Fibroblast of skin of back (primary cell): Measurements from ENCODE around the gene TMEM97.
A peak's percentile ranks its signal among the peaks of the same experiment; 100 is the strongest.
"Not testable (repeated sequence)": the region's sequence is repeated elsewhere in the genome, so short reads cannot be mapped to it uniquely, and the experiment has no call there.

Source experiments
- DNase-seq: peaks from one replicate; pipeline ENCODE4 v3.0.0-alpha.2; 2013

TMEM97 gene

DNA sequence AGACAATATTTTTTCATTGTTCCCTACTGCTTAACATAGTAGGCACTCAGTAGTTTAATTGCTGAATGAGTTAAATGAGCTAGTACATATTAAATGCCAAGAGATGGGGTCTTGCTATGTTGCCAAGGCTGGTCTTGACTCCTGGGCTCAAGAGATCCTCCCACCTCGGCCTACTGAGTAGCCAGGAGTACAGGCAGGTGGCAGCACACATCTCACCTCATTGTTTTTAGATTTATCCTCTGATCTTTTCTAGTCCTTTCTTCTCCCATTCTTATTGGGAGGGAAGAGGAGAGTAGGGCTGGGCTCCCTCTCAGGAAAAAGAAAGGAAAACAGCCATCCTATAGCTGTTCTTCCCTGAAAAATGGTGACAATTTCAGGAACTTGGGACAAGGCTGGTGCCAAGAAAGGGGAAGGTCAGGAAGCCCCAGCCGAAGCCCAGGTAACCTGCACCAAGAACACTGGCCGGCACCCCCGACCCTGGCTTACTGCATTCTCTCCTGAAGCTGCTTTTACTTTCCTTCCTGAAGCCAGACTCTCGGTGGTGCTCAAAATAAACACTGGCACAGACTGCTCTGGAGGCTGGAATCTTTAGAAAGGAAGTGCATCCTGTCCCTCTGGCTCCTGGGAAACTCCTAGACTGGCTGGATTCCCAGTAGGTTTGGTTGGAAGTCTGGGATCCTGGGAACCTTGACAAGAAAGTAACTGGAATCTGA lies 19.2 kb downstream of the TMEM97 start:
- DNase-seq = peak; percentile 79

DNA sequence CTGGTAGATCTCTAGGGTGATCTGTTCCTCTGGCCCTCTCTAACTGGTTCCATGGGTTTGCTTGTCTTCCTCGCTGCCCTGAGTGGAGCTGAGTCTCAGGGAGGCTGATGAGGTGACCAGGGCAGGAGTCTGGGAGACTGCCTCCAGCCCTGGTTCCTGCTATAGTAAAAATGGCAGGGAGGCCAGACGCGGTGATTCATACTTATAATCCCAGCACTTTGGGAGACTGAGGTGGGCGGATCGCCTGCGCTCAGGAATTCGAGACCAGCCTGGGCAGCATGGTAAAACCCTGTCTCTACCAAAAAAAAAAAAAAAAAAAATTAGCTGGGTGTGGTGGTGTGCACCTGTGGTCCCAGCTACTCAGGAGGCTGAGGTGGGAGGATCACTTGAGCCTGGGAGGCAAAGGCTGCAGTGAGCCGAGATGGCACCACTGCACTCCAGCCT lies 19.8 kb downstream of the TMEM97 start:
- not testable (repeated sequence) for DNase-seq

GRCh38 chr17:28339431-28339830 lies 20.4 kb downstream of the TMEM97 start:
- DNase-seq = no peak

- no peak for DNase-seq
Observed at GRCh38 chr17:28340374-28340773, 21.4 kb downstream of the TMEM97 start.

DNA sequence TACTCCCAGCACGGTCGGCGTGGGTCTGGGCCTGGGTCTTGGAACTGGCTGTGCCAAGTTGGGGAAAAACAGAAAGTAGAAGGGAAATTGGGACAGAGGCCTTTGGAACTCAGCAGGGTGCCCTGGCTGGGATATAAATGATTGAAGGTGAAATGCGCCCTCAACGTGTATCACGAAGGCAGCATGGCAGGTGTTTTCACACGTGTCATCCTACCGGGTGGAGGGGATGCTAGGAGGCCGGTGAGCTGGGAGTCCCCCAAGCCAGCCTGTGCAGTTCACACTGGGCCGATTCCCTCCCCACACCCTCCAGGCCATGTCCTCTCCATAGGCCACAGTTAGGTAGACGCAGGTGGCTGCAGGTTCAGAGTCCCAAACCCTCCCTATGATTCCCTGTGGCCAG lies 22.5 kb downstream of the TMEM97 start:
- no peak for DNase-seq

DNA sequence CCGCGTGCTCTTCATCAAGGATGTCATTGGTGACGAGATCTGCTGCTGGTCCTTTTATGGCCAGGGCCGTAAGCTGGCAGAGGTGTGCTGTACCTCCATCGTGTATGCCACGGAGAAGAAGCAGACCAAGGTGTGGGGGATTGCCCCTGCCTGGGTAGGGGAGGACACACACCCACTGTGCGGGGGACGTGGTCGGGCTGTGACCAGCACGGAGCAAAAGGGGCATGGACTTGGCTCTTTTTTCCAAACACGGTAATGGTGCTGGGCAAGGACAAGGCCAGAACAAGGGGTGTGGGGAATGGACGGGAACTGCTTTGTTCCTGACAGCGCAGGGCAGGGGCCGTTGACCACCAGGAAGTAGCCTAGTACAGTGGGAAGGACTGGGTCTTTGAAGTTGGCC lies 23.3 kb downstream of the TMEM97 start:
- no peak for DNase-seq

DNA sequence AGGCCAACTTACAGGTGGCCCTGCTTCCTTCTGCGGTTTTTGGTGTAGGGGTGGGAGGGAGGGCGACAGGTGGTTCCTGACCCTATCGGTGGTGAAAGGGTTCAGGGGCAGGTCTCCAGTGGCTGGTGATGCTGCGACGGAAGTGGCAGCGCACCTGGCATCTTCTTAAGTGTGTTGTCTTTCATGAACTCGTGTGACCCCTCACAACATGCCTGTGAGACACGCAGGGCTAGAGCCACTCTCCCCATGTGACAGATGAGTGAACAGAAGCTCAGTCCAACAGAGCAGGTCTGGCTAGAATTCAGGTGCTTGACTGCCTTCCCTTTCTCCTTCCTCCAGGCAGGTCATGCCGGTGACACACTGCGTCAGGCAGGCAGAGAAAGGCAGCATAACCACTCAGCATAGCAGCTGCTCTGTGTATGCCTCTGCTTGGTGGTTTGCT lies 24.5 kb downstream of the TMEM97 start:
- DNase-seq = no peak

GRCh38 chr17:28344011-28344410 lies 25.0 kb downstream of the TMEM97 start:
- no peak for DNase-seq

GRCh38 chr17:28344435-28344901 lies 25.5 kb downstream of the TMEM97 start:
- no peak for DNase-seq

GRCh38 chr17:28345419-28346198 lies 26.6 kb downstream of the TMEM97 start:
- peak; percentile 19 for DNase-seq

GRCh38 chr17:28346199-28346580 lies 27.2 kb downstream of the TMEM97 start:
- DNase-seq = no peak

DNA sequence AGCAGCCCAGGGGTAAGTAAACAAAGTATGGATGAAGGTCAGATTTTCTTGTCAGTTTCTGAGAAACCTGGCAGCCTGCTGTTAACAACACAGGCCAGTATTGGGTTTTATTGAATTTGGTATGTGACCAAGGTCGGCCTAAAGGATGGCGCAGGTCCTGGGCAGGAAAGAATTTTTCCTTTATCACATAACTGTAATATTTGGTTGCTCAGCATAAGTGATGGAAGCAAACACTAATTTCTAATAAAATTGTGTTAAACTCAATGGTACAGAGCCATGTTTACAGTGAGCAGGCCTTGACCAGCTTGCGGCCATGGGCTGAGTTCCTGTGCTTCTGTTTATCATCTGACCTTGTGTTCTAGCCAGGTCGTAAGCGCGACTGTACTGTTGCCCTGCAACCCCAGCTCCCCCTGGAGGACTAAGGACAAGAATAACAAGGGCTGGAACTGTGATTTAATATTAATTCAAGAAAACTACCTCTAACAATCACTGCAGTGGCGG lies 27.8 kb downstream of the TMEM97 start:
- no peak for DNase-seq

GRCh38 chr17:28347261-28347891 lies 28.4 kb downstream of the TMEM97 start:
- peak; percentile 91 for DNase-seq

DNA sequence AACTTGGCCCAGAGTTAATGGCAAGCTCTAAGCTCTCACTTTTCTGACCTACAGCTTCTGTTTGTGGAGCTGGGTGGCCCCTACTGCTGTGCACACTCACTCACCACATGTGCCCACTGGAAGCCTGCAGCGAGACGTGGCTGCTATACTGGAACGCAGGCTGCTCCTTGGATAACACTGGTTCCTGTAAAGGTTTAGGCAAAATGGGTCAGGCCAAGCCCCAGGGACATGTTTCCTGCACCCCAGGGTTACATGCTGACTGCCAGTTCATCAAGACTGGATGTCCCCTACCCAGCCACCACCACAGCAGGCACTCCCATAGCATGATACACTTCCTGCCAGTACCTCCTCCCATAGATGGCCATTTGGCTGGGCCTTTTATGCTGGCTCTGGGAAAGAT lies 30.0 kb downstream of the TMEM97 start:
- no peak for DNase-seq

DNA sequence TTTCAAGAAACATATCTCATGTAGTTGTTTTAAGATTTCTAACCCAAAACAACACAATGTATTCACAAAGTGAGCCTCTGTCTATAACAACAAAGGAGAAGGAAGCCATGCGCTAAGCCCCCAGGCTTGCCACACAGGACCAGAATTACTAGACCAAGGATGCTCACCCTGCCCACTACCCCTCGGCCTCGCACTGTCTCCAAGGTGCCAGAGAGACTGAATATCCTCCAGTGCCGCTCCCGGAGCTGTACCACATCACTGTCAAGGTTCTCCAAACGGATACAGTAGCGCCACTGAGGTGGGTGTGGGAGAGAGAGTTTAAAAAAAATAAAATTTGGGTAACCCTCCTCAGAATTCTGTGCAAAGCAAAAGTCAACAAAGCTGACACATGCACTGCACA lies 31.3 kb downstream of the TMEM97 start:
- no peak for DNase-seq

DNA sequence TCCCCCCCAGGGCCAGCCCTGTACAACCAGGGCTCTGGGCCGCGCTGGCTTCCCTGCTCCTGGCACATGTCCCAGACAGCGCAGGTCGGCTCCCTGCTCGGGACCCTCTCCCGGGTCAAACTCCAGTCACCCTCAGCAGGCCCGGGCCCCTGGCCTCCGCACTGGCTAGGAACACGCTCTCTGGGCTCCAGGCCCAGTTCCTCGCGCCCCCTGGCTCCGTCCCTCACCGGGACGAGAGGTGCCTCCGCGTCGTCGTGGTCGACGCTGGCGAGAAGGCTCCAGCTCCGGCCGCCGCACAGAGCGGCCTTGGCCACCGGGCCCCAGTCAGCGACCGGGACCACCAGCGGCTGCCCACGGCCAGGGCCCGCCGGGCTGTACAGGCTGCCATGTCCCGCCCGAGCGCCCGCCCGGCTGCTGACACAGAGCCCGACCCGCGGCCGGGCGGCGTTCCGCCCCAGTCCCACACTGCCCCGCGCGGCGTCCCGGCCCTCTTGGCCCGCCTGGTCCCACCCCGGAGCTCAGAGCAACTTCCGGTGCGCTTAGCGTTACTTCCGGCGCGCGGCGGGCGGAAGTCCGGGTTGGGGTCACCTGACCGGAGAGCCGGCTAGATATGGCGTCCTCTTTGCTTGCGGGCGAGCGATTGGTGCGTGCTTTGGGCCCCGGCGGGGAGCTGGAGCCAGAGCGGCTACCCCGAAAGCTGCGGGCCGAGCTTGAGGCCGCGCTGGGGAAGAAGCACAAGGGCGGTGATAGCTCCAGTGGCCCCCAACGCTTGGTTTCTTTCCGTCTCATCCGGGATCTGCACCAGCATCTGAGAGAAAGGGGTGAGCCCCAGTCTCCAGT lies 38.3 kb downstream of the TMEM97 start, which contains the start of gene POLDIP2:
Gene POLDIP2, minus strand, starts transcription at position 467 of the 840 bp plus-strand sequence. Its CDS starts 79 bp downstream, at position 388.
- peak; percentile 95 for DNase-seq

GRCh38 chr17:28357901-28358197 lies 38.8 kb downstream of the TMEM97 start:
- DNase-seq = peak; percentile 16

DNA sequence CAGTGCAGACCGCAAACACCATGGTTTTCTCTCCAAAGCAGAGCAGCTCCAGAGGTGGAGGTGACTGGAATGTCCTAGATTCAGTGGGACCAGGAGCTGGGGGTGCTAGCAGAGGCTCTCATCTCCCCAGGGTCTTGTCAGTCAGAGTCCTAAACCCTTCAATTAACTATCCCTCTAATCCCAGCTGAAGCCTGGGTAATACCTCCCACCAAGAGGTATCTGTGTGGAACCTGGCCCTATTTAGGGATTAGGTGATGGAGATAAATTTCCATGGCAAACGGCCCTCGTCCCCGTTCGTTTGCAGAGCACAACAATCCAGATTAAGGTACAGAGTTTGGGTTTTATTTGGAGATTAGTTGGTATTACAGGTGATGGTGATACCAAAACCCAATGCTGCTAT lies 44.2 kb downstream of the TMEM97 start:
- DNase-seq = no peak

DNA sequence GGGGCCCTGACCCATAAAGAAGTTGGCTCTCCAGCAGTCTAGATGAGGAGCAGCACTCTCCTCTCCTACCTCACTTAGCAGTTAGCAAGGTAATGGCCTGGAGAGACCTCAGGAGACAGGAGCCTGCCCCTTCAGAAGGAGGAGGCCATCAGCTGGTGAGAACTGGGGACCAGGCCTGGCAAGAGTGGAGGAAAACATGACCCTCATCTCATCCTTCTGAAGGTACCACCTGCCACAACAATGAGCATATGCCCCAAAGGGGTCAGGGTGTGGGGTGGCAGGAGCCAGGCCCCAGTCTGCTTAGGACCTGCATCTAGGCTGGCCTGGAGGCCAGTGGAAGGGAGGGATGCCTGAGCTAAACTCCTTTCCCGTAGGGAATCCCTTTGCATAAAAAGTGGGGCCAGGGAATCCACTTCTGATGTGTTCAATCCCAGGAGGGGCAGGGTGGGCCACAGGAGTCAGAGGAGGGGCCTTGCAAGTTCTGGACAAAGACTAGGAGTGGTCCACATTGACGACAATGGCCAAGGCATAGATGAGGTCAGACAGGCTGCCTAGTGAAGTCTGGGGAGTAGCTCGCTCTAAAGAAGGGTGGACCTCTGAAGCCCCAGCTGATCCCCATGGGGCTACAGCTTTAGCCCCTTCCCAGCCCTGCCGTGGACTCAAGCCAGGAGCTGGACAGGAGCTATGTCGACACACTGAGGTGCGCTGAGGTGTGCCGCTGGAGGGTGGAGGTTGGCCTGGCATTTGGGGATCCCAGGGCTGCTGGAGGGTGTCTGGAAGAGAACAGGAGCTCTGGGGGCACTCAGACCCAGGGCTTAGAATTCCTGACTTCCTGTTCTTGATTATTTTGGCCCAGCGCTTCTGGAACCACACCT lies 45.0 kb downstream of the TMEM97 start:
- DNase-seq = no peak

DNA sequence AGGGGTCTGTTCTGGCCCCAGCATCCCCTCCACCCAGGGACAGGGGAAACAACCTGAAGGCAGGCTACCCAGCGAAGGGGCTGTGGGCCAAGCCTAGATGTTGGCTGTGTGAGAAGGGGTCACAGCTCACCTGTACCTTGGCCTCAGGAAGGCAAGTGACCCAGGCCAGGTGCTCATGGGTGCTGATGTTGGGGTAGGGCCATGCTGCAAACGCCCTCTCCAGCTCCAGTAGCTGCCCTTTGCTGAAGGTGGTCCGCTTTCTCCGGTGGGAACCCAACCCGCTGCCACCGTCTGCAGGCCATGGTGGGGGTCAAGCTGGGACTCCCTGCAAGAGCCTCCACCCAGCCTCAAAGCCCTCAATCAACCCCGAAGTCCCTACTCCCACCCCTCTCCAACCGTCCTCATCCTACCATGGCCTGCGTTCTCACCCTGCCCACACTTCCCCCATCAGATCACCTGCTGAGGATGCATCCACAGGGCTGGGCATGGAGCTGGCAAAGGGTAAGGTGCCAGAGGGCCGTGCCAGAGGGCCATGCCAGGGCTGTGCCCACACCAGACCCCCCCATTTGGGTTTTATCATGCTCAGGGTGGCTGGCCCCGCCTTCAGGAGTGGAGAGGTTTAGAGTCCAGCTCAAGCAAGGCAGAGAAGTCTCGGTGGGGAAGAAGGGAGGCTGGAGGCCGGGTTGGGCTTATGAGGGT lies 45.8 kb downstream of the TMEM97 start, which contains the start of gene SEBOX:
Gene SEBOX, minus strand, starts transcription at position 535 of the 699 bp plus-strand sequence. Its CDS starts 48 bp downstream, at position 487.
- DNase-seq = no peak
